Heart right ventricle (tissue), 16 donors: ENCODE data around the gene CACNA2D1. TPM values are rescaled to one million over a fixed set of nuclear protein-coding genes. Genes with fewer than 3 reads are reported as not detected.
A peak's percentile ranks its signal among the peaks of the same experiment; 100 is the strongest.

ENCODE experiments used
- ATAC-seq, 8 donors: fragments of 200-7000 bp; cut with Tn5 transposase; one replicate each; pipeline ENCODE4 v1.9.1; 2020; ENCODE audit warnings: mild to moderate bottlenecking in 8 of 8, moderate library complexity in 8 of 8, moderate number of reproducible peaks in 1 of 8
- DNase-seq, 2 donors: peaks; one replicate each; pipeline ENCODE4 v3.0.0-alpha.2; 2020
- H3K27ac ChIP-seq, 10 donors: fragments of 200-600 bp; sonication (generic) in 2 of 10; one replicate each; pipeline versions ENCODE4 v1.5.0 to v1.8.0; 2020 to 2022; ENCODE audit warnings: mild to moderate bottlenecking in 3 of 10
- H3K27me3 ChIP-seq, 7 donors: fragments of 200-600 bp; one replicate each; pipeline ENCODE4 v1.8.0; 2021 to 2022; ENCODE audit warnings: mild to moderate bottlenecking in 2 of 7
- H3K36me3 ChIP-seq, 9 donors: fragments of 200-600 bp; sonication (generic) in 1 of 9; one replicate each; pipeline versions ENCODE4 v1.5.0 to v1.8.0; 2020 to 2022; ENCODE audit warnings: mild to moderate bottlenecking in 2 of 9
- H3K4me1 ChIP-seq, 9 donors: fragments of 200-600 bp; sonication (generic) in 1 of 9; one replicate each; pipeline versions ENCODE4 v1.5.0 to v1.8.0; 2020 to 2022; ENCODE audit warnings: mild to moderate bottlenecking in 4 of 9
- H3K4me3 ChIP-seq, 10 donors: fragments of 200-600 bp; sonication (generic) in 2 of 10; one replicate each; pipeline versions ENCODE4 v1.5.0 to v1.8.0; 2020 to 2022; ENCODE audit warnings: mild to moderate bottlenecking in 7 of 10, moderate library complexity in 2 of 10
- H3K9me3 ChIP-seq, 11 donors: fragments of 200-600 bp in 10 of 11; sonication (generic) in 2 of 11; one replicate each; pipeline versions ENCODE4 v1.5.0 to v1.8.0; 2013 to 2022; ENCODE audit warnings: mild to moderate bottlenecking in 2 of 11, control low read depth in 1 of 11, moderate library complexity in 1 of 11
- WGBS, 2 donors: extraction: QIAGEN DNeasy Blood & Tissue Kit; methylation state at CpG; one replicate each; pipeline ENCODE4 v1.1.7; 2013; ENCODE audit warnings: inconsistent platforms in 1 of 2; 5-methylcytosine and 5-hydroxymethylcytosine counted together
- intact Hi-C, 10 donors: fragments of 100-400 bp; cut with DNase I; formaldehyde crosslinking; loops; one replicate each; pipeline versions ENCODE4 v1.11.1 to v1.14.2; 2022
- polyA plus RNA-seq, 2 donors: library from polyadenylated mRNA; stranded (reverse); fragments of 200-250 nt; gene quantifications; one replicate each; pipeline ENCODE4 v1.2.3, GENCODE V29; 2013
- total RNA-seq, 10 donors: library from RNA; stranded (reverse); fragmentation: NEBNext Ultra II Directional in 3 of 10; extraction: Animal tissue kit (Norgen Biotek cat#: 25700) in 3 of 10; gene quantifications; one replicate each; pipeline versions ENCODE4 v1.2.1 to v1.2.4, GENCODE V29; 2021 to 2023
- TF ChIP-seq, protein P1 (sequence below), 9 donors: fragments of 200-600 bp; sonication (generic) in 2 of 9; IDR thresholded peaks; one replicate each; pipeline versions ENCODE4 v1.5.0 to v1.8.0; 2021 to 2022; ENCODE audit warnings: antibody characterized with exemption in 9 of 9, mild to moderate bottlenecking in 5 of 9, moderate library complexity in 1 of 9
- donor health status: Arrhythmogenic right ventricular cardiomyopathy.
- donor health status: ischemic (EF 13 %, LVEDD 7.1; RV severe dilation, severe dysfunction).
- donor health status: healthy with polysubstance abuse.
- donor health status: DM: no; HTN: yes; CAD: no.
- donor health status: DM: no; HTN: no; CAD: no.
- donor health status: ischemic (EF 25% LVEDD 6.9; RV normal size, moderate dysfunction).
- donor health status: ischemic (EF 25% LVEDD 5.7; RV mildly dilated, moderate dysfunction).
- donor health status: healthy.
- donor health status: DM: yes; HTN: yes; CAD: no.
- donor health status: Ischemic cardiomyopathy.
- donor health status: ischemic (EF 35%, LVEDD 5.7; RV mildly dilated, moderate dysfunction).
- donor health status: nonischemic (EF 11% LVEDD 7.7; RV severe dilation, severe dysfunction).
- donor health status: DM: yes; HTN: yes; CAD: no.
- donor health status: PGD.
- donor health status: ischemic (EF 29% LVEDD 5.4; RV normal size, mild dysfunction).
- donor health status: nonischemic (EF 23%, LVEDD 6.1; RV moderate dilation, normal function).

Gene CACNA2D1
- total and polyA plus RNA-seq, 12 donors: 7.0 to 131 (median 69.3) TPM

DNA sequence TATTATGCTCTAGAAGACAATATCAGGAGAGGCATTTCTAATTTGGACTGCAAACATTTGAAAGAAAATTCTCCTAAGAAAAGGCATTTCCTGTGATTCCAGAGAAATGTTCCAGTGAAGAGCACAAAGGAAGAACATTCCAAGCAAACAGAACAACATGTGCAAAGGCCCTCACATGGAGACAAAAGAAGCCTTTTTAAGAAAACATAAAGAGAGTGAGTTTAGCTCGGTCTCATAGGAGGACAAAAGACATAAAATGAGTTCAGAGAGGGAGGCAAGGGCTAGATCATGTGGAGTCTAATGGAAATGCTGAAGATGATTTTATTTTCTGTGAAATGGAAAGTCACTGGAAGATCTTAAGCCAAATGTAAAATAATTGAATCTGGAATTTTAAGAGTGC is 404.0 kb downstream of the CACNA2D1 start:
- no peaks in the 10 kb centered on the region for H3K27me3 ChIP-seq
- intact Hi-C loops: loop anchor here in 9 of 10 donors (5.0 to 10.0 kb wide), 8 partner anchors 195 to 688 kb away; no protein-coding TSS in a partner anchor

DNA sequence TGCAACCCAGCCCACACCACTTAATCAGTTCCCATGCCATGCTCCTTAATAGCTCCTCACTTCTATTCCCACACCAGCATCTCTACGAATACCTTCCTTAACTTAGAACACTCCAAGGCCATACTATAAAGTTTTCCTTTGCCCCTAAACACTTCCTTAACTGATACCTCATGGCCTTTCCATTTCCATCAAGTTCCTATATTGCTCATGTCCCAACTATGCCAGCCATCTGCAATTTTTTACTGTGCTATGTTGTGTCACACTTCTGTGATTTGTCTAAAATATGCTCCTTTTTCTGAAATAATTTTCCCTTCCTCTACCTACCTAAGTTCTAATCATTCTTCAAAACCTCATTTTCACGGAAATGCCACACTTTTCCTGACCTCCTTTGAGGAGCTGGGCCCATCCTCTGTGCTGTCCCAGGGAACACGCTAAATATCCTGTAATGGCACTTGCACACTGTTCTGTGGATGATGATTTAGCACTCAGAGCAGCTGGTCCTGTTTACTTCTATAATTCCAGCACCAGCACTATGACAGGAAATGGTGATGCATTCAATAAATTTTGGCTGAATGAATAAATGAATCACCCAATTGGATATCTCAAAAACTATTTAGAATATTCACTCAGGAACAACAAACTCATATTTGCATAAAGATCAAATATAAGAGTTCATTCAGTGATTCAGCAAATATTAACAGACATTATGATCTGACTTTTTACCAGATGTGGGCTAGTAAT is 407.3 kb downstream of the CACNA2D1 start:
- peaks cover 0 to 3% (median 0%) of the 10 kb centered on the region in 9 donors for H3K4me1 ChIP-seq
- no peaks in the 10 kb centered on the region for H3K27me3 ChIP-seq
- no peak for DNase-seq
- H3K36me3 ChIP-seq: peaks cover 0 to 15% (median 0%) of the 10 kb centered on the region in 9 donors
- no peaks in the 10 kb centered on the region for H3K9me3 ChIP-seq
- peak in 1 of 8 donors; percentile 29 for ATAC-seq
- no peak overlapping the region for H3K4me3 ChIP-seq
- WGBS, 2 donors: 80 to 93% methylated on average over 3 of the region's 3 CpGs
- TF ChIP-seq, protein P1, sequence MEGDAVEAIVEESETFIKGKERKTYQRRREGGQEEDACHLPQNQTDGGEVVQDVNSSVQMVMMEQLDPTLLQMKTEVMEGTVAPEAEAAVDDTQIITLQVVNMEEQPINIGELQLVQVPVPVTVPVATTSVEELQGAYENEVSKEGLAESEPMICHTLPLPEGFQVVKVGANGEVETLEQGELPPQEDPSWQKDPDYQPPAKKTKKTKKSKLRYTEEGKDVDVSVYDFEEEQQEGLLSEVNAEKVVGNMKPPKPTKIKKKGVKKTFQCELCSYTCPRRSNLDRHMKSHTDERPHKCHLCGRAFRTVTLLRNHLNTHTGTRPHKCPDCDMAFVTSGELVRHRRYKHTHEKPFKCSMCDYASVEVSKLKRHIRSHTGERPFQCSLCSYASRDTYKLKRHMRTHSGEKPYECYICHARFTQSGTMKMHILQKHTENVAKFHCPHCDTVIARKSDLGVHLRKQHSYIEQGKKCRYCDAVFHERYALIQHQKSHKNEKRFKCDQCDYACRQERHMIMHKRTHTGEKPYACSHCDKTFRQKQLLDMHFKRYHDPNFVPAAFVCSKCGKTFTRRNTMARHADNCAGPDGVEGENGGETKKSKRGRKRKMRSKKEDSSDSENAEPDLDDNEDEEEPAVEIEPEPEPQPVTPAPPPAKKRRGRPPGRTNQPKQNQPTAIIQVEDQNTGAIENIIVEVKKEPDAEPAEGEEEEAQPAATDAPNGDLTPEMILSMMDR (IDR thresholded peaks at IDR 0.05): no peak
- H3K27ac ChIP-seq: no peak overlapping the region
- intact Hi-C loops: loop anchor here in 1 of 10 donors (10.0 kb wide), 1 partner anchor 688 kb away; no protein-coding TSS in a partner anchor

More for the DNA sequence above, 404.0 kb downstream of the CACNA2D1 start:
- TF ChIP-seq, protein P1 (IDR thresholded peaks at IDR 0.05): no peak
- Histone ChIP-seq H3K27ac (no peak overlapping the region), H3K4me1 (peaks cover 0 to 3% (median 0%) of the 10 kb centered on the region in 9 donors), H3K4me3 (no peak overlapping the region), H3K36me3 (peaks cover 0 to 15% (median 0%) of the 10 kb centered on the region in 9 donors), H3K9me3 (no peaks in the 10 kb centered on the region)
- WGBS, 2 donors: 66 to 83% methylated on average over 1 of the region's 1 CpG
- no peak for ATAC-seq
- DNase-seq: no peak

DNA sequence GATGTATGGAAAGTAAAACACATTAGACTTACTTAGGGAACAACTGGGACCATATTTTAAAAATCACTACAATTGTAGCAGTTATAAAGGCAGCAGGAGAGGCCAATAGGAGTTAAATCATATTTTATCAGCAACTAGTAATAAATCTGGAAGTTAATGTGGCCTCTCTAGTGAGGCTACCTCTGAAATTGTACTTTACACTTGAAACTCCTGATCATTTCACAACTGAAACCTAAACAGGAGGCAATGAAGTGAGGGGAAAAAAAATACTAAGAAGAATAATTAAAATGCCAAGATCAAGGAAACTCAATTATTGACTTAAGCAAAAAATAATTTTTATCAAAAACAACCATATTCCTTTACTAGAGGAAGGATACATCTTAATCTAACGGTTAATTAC is 408.1 kb downstream of the CACNA2D1 start:
- H3K27me3 ChIP-seq: no peaks in the 10 kb centered on the region
- 92 to 94% methylated on average over 1 of the region's 1 CpG for WGBS, 2 donors
- ATAC-seq (no peak), DNase-seq (no peak)
- intact Hi-C loops: loop anchor here in 1 of 10 donors (10.0 kb wide), 1 partner anchor 689 kb away; no protein-coding TSS in a partner anchor
- H3K9me3 ChIP-seq: no peaks in the 10 kb centered on the region
- no peak overlapping the region for H3K4me3 ChIP-seq
- peaks cover 0 to 14% (median 0%) of the 10 kb centered on the region in 9 donors for H3K36me3 ChIP-seq
- TF ChIP-seq, protein P1 (IDR thresholded peaks at IDR 0.05): no peak
- no peak overlapping the region for H3K27ac ChIP-seq
- peaks cover 0 to 3% (median 0%) of the 10 kb centered on the region in 9 donors for H3K4me1 ChIP-seq

GRCh38 chr7:82032901-82033300 is 410.7 kb downstream of the CACNA2D1 start:
- no peak for ATAC-seq
- Histone ChIP-seq H3K27me3 (no peaks in the 10 kb centered on the region), H3K4me3 (no peak overlapping the region), H3K27ac (no peak overlapping the region), H3K4me1 (peaks cover 0 to 4% (median 0%) of the 10 kb centered on the region in 9 donors), H3K9me3 (no peaks in the 10 kb centered on the region), H3K36me3 (peaks cover 0 to 14% (median 0%) of the 10 kb centered on the region in 9 donors)
- TF ChIP-seq, protein P1 (IDR thresholded peaks at IDR 0.05): no peak
- 93% methylated on average over 3 of the region's 3 CpGs for WGBS, 2 donors
- no peak for DNase-seq
- intact Hi-C loops: loop anchor here in 1 of 10 donors (10.0 kb wide), 1 partner anchor 692 kb away; no protein-coding TSS in a partner anchor
